IMR-90 (cell line): Measurements from ENCODE around the gene NLE1.

Experiments used
- CEBPB ChIP-seq: IDR thresholded peaks from 2 replicates; pipeline ENCODE4 v1.6.1; 2012; ENCODE audit warnings: low read depth, low read length, improper control_type of control experiment
- CHD1 ChIP-seq: IDR thresholded peaks from 2 replicates; pipeline ENCODE4 v1.6.1; 2012; ENCODE audit warnings: low read depth, low read length, improper control_type of control experiment
- NFE2L2 ChIP-seq: fragments of 150-350 bp; IDR thresholded peaks from 2 replicates; pipeline ENCODE4 v1.6.1; 2016; ENCODE audit warnings: low read depth, mild to moderate bottlenecking, low read length
- TF ChIP-seq, protein P1 (sequence below): conservative IDR thresholded peaks from 2 replicates; pipeline ENCODE4 v1.5.1; 2012; ENCODE audit warnings: mild to moderate bottlenecking, low read depth, low read length, improper control_type of control experiment

DNA sequence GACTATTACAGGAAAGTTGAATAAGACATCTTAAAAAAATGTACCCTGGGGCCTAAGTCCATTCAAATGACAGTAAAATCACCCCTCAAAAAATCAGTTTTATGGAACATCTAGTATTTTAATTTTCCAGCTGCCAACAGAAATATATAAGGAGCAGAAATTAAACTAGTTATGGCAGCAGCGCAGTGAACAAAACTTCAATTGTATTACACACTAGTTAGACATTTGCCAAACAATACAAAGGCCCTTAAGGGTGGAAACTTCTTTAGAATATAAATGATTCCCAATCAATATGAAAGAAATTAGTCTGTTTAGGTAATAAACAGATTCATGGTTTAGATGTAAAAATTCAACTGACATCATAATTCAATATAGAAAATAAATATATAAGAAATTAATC lies 60.5 kb downstream of the NLE1 start:
- TF ChIP-seq, protein P1, sequence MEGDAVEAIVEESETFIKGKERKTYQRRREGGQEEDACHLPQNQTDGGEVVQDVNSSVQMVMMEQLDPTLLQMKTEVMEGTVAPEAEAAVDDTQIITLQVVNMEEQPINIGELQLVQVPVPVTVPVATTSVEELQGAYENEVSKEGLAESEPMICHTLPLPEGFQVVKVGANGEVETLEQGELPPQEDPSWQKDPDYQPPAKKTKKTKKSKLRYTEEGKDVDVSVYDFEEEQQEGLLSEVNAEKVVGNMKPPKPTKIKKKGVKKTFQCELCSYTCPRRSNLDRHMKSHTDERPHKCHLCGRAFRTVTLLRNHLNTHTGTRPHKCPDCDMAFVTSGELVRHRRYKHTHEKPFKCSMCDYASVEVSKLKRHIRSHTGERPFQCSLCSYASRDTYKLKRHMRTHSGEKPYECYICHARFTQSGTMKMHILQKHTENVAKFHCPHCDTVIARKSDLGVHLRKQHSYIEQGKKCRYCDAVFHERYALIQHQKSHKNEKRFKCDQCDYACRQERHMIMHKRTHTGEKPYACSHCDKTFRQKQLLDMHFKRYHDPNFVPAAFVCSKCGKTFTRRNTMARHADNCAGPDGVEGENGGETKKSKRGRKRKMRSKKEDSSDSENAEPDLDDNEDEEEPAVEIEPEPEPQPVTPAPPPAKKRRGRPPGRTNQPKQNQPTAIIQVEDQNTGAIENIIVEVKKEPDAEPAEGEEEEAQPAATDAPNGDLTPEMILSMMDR: no peak
- TF ChIP-seq NFE2L2 (no peak), CHD1 (no peak), CEBPB (no peak)
